SK-N-SH (cell line): ENCODE data around the gene RNGTT.

Experiments used
- CTCF ChIP-seq: fragments of 200-600 bp; sonication (generic); IDR thresholded peaks from 2 replicates; pipeline ENCODE4 v1.6.1; 2017; ENCODE audit warnings: antibody characterized with exemption, mild to moderate bottlenecking, moderate library complexity
- MAX ChIP-seq: IDR thresholded peaks from 2 replicates; pipeline ENCODE4 v1.4.0; 2012; ENCODE audit warnings: low read depth
- POLR2AphosphoS5 ChIP-seq: IDR thresholded peaks from 2 replicates; pipeline ENCODE4 v1.6.1; 2012; ENCODE audit warnings: low read depth, low read length

- TF ChIP-seq POLR2AphosphoS5 (no peak), MAX (no peak), CTCF (no peak)
Observed at GRCh38 chr6:88586371-88587149, 376.9 kb downstream of the RNGTT start.
